Karpas-422 (cell line): ENCODE data around the gene TPO. TPM values are rescaled to one million over a fixed set of nuclear protein-coding genes. Genes with fewer than 3 reads are reported as not detected.

Source experiments
- DNase-seq: peaks from one replicate; pipeline ENCODE4 v3.0.0-alpha.2; 2015
- H2AFZ ChIP-seq: fragments of 200-600 bp; sonication (generic); 2 replicates; pipeline ENCODE4 v1.6.1; 2014; ENCODE audit warnings: antibody characterized with exemption, low read length, mixed read lengths
- H3K27ac ChIP-seq: fragments of 200-600 bp; sonication (generic); 2 replicates; pipeline ENCODE4 v1.5.1; 2014; ENCODE audit warnings: mild to moderate bottlenecking, low read length, moderate library complexity
- H3K27me3 ChIP-seq: fragments of 200-600 bp; sonication (generic); 2 replicates; pipeline ENCODE4 v1.6.1; 2014; ENCODE audit warnings: low read length, mixed read lengths
- H3K36me3 ChIP-seq: fragments of 200-600 bp; sonication (generic); 2 replicates; pipeline ENCODE4 v1.6.1; 2014; ENCODE audit warnings: low read length, mixed read lengths; ENCODE audit not compliant: insufficient read depth
- H3K4me1 ChIP-seq: fragments of 200-600 bp; sonication (generic); 2 replicates; pipeline ENCODE4 v1.6.1; 2014; ENCODE audit warnings: mild to moderate bottlenecking, low read length, mixed read lengths
- H3K4me2 ChIP-seq: fragments of 200-600 bp; sonication (generic); 2 replicates; pipeline ENCODE4 v1.6.1; 2014; ENCODE audit warnings: low read length, low read depth, mild to moderate bottlenecking; ENCODE audit not compliant: poor library complexity, severe bottlenecking
- H3K4me3 ChIP-seq: fragments of 200-600 bp; sonication (generic); 2 replicates; pipeline ENCODE4 v1.5.1; 2014; ENCODE audit warnings: mild to moderate bottlenecking, antibody characterized with exemption, low read length, mixed read lengths
- H3K79me2 ChIP-seq: fragments of 200-600 bp; sonication (generic); 2 replicates; pipeline ENCODE4 v1.6.1; 2014; ENCODE audit warnings: mild to moderate bottlenecking, low read length, mixed read lengths
- H3K9ac ChIP-seq: fragments of 200-600 bp; sonication (generic); 2 replicates; pipeline ENCODE4 v1.6.0; 2014; ENCODE audit warnings: low read length
- H3K9me2 ChIP-seq: fragments of 200-600 bp; sonication (generic), shearing (Covaris generic); replicated peaks from 2 replicates; pipeline ENCODE4 v1.6.0; 2014; ENCODE audit warnings: mild to moderate bottlenecking, low read length, moderate library complexity; ENCODE audit not compliant: insufficient read depth
- H3K9me3 ChIP-seq: fragments of 300-700, 200-600 bp; sonication (generic); 2 replicates; pipeline ENCODE4 v1.6.1; 2014; ENCODE audit warnings: low read length, mixed read lengths
- H4K20me1 ChIP-seq: fragments of 200-600 bp; sonication (generic); 2 replicates; pipeline ENCODE4 v1.6.1; 2014; ENCODE audit warnings: mild to moderate bottlenecking, antibody characterized with exemption, low read length, low read depth; ENCODE audit not compliant: insufficient read depth
- total RNA-seq: library from RNA; depleted of rRNA; stranded (reverse); fragments of >200 nt; shearing (Covaris generic); gene quantifications from 2 replicates; pipeline ENCODE4 v1.2.3, GENCODE V29; 2014; ENCODE audit warnings: low replicate concordance

Gene TPO
- total RNA-seq, 1 experiment from 2014 or later = not detected

- no peak overlapping the region for H3K4me3 ChIP-seq
- H3K9me3 ChIP-seq = no peaks in the 10 kb centered on the region
- no peak overlapping the region for H2AFZ ChIP-seq
These were observed 108.9 kb downstream of the TPO start for GRCh38 chr2:1521878-1522830.

GRCh38 chr2:1527153-1527992 is 114.1 kb downstream of the TPO start:
- Histone ChIP-seq H3K4me3 (no peak overlapping the region), H3K27ac (no peak overlapping the region), H3K27me3 (no peaks in the 10 kb centered on the region), H2AFZ (no peak overlapping the region), H3K9me3 (no peaks in the 10 kb centered on the region), H3K9me2 (no peaks in the 10 kb centered on the region), H3K36me3 (no peaks in the 10 kb centered on the region), H4K20me1 (no peaks in the 10 kb centered on the region), H3K9ac (no peak overlapping the region), H3K4me1 (no peaks in the 10 kb centered on the region), H3K4me2 (no peak overlapping the region), H3K79me2 (no peaks in the 10 kb centered on the region)
- DNase-seq = no peak

More at GRCh38 chr2:1521878-1522830, 108.9 kb downstream of the TPO start:
- Histone ChIP-seq H3K4me2 (no peak overlapping the region), H3K9me2 (no peaks in the 10 kb centered on the region), H3K36me3 (no peaks in the 10 kb centered on the region), H3K4me1 (no peaks in the 10 kb centered on the region), H3K79me2 (no peaks in the 10 kb centered on the region), H3K9ac (no peak overlapping the region), H3K27ac (no peak overlapping the region), H4K20me1 (no peaks in the 10 kb centered on the region), H3K27me3 (no peaks in the 10 kb centered on the region)
- no peak for DNase-seq

DNA sequence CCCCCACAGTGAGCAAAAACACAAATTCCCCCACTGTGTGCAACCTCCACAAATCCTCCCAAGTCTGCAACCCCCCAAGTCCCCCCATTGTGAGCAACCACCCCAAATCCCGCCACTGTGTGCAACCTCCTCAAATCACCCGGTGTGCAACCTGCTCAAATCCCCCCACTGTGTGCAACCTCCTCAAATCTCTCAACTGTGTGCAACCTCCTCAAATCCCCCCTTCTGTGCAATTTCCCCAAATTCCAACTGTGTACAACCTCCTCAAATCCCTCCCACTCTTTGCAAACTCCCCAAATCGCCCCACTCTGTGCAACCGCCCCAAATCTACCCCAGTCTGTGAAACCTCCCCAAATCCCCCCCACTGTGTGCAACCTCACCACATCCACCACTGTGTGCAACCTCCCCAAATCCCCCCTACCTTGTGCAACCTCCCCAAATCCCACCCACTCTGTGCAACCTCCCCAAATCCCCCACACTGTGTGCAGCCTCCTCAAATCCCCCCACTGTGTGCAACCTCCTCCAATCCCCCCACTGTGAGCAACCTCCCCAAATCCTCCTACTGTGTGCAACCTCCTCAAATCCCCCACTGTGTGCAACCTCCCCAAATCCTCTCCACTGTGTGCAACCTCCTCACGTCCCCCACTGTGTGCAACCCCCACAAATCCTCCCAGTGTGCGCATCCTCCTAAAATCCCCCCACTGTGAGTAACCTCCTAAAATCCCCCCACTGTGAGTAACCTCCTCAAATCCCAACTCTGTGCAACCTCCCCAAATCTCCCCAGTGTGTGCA is 115.2 kb downstream of the TPO start:
- no peak overlapping the region for H3K4me3 ChIP-seq
- H3K27ac ChIP-seq = no peak overlapping the region
- no peak for DNase-seq
- no peaks in the 10 kb centered on the region for H4K20me1 ChIP-seq
- H3K4me2 ChIP-seq = no peak overlapping the region
- H2AFZ ChIP-seq = no peak overlapping the region
- H3K79me2 ChIP-seq = no peaks in the 10 kb centered on the region
- H3K4me1 ChIP-seq = no peaks in the 10 kb centered on the region
- H3K27me3 ChIP-seq = no peaks in the 10 kb centered on the region
- H3K9me3 ChIP-seq = no peaks in the 10 kb centered on the region
- no peaks in the 10 kb centered on the region for H3K36me3 ChIP-seq
- H3K9ac ChIP-seq = no peak overlapping the region
- no peaks in the 10 kb centered on the region for H3K9me2 ChIP-seq

DNA sequence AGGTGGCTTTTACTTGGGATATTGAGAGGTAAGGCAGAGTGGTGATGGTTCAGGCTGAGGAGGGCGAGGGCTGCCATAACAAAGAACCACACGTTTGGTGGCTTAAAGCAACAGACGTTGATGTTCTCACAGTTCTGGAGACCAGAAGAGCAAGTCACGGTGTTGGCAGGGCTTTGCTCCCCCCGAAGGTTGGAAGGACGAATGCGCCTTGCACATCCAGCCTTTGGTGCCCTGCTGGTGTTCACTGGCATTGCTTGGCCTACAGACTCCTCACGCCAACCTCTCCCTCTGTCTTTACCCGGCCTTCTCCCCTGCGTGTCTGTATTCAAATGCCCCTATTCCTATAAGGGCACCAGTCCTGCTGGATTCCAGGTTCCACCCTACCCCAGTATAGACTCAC is 125.4 kb downstream of the TPO start:
- Histone ChIP-seq H3K27me3 (no peaks in the 10 kb centered on the region), H3K4me3 (no peak overlapping the region), H3K4me1 (no peaks in the 10 kb centered on the region), H2AFZ (no peak overlapping the region), H3K4me2 (no peak overlapping the region), H3K9me2 (no peaks in the 10 kb centered on the region), H3K27ac (no peak overlapping the region), H3K9ac (no peak overlapping the region), H3K79me2 (no peaks in the 10 kb centered on the region), H3K9me3 (no peaks in the 10 kb centered on the region), H4K20me1 (no peaks in the 10 kb centered on the region), H3K36me3 (no peaks in the 10 kb centered on the region)
- peak; percentile 80 for DNase-seq

- no peaks in the 10 kb centered on the region for H3K79me2 ChIP-seq
- no peaks in the 10 kb centered on the region for H4K20me1 ChIP-seq
- no peaks in the 10 kb centered on the region for H3K4me1 ChIP-seq
- H3K27me3 ChIP-seq = no peaks in the 10 kb centered on the region
- no peak overlapping the region for H3K9ac ChIP-seq
- H3K4me3 ChIP-seq = no peak overlapping the region
- no peak for DNase-seq
- no peaks in the 10 kb centered on the region for H3K9me3 ChIP-seq
- no peak overlapping the region for H3K4me2 ChIP-seq
- no peak overlapping the region for H2AFZ ChIP-seq
- no peak overlapping the region for H3K27ac ChIP-seq
- H3K9me2 ChIP-seq = no peaks in the 10 kb centered on the region
- no peaks in the 10 kb centered on the region for H3K36me3 ChIP-seq
These were observed 126.2 kb downstream of the TPO start for GRCh38 chr2:1539441-1539840.

DNA sequence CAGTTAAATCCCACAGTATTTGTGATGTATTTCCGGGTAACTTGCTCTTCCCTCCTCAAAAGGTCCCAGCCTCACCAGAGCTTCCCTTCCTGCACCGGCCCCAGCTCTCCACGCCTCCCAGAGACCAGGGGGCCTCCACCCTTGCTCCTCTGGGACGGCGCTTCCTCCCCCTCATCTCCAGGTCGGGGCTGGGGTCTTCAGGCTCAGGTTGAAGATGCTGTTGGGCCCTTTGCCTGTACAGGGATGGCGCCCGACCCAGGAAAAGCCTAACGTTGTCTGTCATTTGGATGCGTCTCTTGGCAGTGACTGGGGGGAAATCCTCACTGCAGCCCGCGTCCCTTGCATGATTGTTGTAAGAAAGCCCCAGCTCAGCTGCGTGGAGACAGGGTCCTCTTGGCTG is 126.7 kb downstream of the TPO start:
- Histone ChIP-seq H3K27me3 (no peaks in the 10 kb centered on the region), H3K9me3 (no peaks in the 10 kb centered on the region), H3K4me1 (no peaks in the 10 kb centered on the region), H3K36me3 (no peaks in the 10 kb centered on the region), H3K9ac (no peak overlapping the region), H3K27ac (no peak overlapping the region), H3K4me3 (no peak overlapping the region), H3K4me2 (no peak overlapping the region), H3K79me2 (no peaks in the 10 kb centered on the region), H3K9me2 (no peaks in the 10 kb centered on the region), H4K20me1 (no peaks in the 10 kb centered on the region), H2AFZ (no peak overlapping the region)
- no peak for DNase-seq

GRCh38 chr2:1540481-1540880 is 127.2 kb downstream of the TPO start:
- H3K27ac ChIP-seq = no peak overlapping the region
- no peaks in the 10 kb centered on the region for H3K36me3 ChIP-seq
- no peaks in the 10 kb centered on the region for H3K9me2 ChIP-seq
- H3K4me1 ChIP-seq = no peaks in the 10 kb centered on the region
- no peak overlapping the region for H2AFZ ChIP-seq
- no peaks in the 10 kb centered on the region for H4K20me1 ChIP-seq
- H3K4me2 ChIP-seq = no peak overlapping the region
- H3K4me3 ChIP-seq = no peak overlapping the region
- no peaks in the 10 kb centered on the region for H3K9me3 ChIP-seq
- no peak overlapping the region for H3K9ac ChIP-seq
- H3K79me2 ChIP-seq = no peaks in the 10 kb centered on the region
- DNase-seq = no peak
- H3K27me3 ChIP-seq = no peaks in the 10 kb centered on the region
